ENCODE data around the gene ZNF462.
"Not testable (repeated sequence)": the region's sequence is repeated elsewhere in the genome, so short reads cannot be mapped to it uniquely, and the experiment has no call there.

ZNF462 gene

GRCh38 chr9:106862821-106863720 is at the start of gene ZNF462:
Gene ZNF462, plus strand, starts transcription at chr9:106863166. Its CDS starts 60,218 bp downstream, at chr9:106923384.
- peak; percentile 79 for DNase-seq (ENCODE audit: low spot score)

GRCh38 chr9:106816524-106816923 is 46.4 kb upstream of the ZNF462 start:
- DNase-seq (ENCODE audit: low spot score) = peak; percentile 16

DNA sequence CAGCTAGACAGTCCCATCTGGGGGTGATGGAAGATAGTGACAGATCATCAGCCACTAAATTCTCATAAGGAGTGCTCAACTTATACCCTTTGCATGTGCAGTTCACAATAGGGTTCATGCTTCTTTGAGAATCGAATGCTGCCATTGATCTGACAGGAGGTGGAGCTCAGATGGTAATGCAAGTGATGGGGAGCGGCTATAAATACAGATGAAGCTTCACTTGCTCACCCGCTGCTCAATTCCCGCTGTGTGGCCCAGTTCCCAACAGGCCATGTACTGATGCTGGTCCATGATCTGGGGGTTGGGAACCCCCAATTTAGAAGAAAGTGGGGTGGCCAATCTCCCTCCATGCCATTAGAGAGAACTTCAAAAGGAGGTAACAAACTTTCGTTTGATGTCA is 44.9 kb upstream of the ZNF462 start:
- no peak for DNase-seq (ENCODE audit: low spot score)

DNA sequence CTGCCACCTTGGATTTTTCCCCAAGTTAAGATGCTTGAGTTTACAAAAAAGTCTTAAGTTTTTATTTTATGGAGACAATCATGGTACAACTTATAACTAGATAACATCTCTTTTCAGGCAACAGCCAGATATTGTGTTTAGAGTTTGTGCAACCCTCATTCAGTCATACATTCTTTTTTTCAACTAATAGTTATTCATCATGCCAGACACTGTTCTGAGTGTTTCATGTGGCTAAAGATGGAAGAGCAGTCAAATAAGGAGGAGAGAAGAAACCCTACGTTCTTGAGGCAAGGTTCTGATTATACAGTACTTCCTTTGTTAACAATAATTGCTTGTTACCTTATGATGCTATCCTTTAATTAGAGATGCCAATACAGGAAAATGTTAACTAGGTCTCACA is 42.1 kb upstream of the ZNF462 start:
- no peak for DNase-seq (ENCODE audit: low spot score)

GRCh38 chr9:106828070-106828469 is 34.9 kb upstream of the ZNF462 start:
- DNase-seq (ENCODE audit: low spot score) = no peak

DNA sequence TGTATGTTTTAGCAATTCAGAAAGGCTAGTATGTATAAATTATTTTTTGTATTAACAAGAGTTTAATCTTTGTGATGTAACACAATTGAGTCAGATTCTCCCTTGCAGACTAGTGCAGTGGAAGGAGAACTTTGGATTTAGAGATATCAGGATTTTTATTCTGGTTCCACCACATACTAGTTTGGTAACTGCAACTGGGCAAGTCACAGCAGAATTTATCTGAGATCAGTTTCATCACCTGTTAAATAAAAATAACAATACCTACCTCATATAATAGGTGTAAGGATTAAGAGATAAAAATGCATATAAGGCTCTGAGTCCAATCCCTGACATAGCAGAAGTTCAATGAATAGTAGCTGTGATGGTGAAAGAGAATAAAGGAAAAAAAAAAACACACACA is 34.0 kb upstream of the ZNF462 start:
- no peak for DNase-seq (ENCODE audit: low spot score)

GRCh38 chr9:106829666-106830408 is 33.1 kb upstream of the ZNF462 start:
- no peak for DNase-seq (ENCODE audit: low spot score)

DNA sequence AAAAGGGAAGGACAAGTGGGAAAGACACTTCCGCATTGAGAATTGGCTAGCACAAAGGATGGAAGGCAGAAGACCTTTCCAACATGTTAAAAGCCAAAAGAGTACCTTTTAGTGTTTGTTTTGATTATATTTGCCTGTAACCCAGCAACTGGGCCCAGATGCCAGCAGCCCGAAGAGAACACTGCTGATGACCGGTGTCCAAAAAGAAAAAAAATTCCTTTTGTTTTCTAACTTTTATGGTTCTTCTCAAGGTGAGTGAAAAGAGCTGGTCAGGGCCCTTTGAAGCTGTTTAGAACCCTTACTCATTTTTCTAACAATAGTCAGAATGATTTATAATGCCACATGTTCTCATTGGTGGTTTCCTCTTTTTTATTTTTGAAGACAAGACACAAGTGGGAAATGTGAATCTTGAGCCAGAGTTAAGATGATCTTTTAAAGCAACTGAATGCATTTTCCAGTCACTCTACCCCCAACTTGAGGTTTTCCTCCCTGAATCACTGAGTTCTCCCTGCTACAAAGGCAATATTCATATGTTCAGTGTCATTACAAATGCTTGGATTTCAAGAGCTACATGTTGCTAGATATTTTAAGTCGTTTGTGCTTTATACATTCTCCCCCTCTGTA is 32.3 kb upstream of the ZNF462 start:
- DNase-seq (ENCODE audit: low spot score) = no peak

DNA sequence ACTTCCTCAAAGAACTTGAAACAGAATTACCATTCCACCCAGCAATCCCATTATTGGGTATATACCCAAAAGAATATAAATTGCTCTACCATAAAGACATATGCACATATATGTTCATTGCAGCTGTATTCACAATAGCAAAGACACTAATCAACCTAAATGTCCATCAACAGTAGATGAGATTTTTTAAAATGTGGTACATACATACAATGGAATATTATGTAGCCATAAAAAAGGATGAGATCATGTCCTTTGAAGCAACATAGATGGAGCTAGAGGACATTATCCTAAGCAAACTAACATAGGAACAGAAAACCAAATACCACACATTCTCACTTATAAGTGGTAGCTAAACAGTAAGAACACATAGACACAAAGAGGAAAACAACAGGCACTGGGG is 28.1 kb upstream of the ZNF462 start:
- DNase-seq (ENCODE audit: low spot score) = no peak

- DNase-seq (ENCODE audit: low spot score) = no peak
Observed at GRCh38 chr9:106835840-106836239, 27.1 kb upstream of the ZNF462 start.

DNA sequence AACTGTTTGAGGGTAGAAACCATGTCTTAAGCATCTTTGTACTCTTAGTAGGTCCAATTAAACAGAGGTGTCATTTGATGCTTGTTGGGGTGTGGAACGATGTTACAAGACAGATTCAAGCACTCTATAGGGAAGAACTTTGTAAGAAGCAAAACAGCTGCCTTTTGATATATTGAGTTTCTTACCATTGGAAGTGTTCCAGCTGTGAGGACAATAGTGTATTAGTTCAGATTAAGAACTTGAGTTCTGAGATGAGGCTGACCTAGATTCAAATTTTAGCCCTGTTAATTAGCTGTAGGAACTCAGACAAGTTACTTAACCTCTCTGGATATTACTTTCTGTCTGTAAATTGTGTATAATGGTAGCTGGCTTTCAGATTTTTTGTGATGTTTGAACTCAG is 19.6 kb upstream of the ZNF462 start:
- no peak for DNase-seq (ENCODE audit: low spot score)

DNA sequence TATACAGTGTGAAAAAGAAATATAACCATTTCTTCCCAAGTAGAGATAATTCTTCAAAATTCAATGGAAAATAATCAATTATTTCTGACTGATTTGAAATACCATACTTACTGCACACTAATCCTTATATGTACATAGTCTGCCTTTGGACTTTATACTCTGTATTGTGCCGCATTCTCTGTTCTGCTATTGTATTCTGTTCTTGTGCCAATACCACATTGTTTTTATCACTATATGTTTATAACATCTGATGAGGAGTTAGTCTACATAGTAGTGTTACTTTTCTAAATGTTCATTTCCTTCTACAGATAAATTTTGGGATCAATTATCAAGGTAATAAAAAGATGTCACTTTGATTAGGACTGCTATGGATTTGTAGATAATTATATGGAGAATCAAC is 16.7 kb upstream of the ZNF462 start:
- no peak for DNase-seq (ENCODE audit: low spot score)

GRCh38 chr9:106846857-106847256 is 16.1 kb upstream of the ZNF462 start:
- no peak for DNase-seq (ENCODE audit: low spot score)

- DNase-seq (ENCODE audit: low spot score) = not testable (repeated sequence)
Observed at GRCh38 chr9:106851640-106852039, 11.3 kb upstream of the ZNF462 start.

DNA sequence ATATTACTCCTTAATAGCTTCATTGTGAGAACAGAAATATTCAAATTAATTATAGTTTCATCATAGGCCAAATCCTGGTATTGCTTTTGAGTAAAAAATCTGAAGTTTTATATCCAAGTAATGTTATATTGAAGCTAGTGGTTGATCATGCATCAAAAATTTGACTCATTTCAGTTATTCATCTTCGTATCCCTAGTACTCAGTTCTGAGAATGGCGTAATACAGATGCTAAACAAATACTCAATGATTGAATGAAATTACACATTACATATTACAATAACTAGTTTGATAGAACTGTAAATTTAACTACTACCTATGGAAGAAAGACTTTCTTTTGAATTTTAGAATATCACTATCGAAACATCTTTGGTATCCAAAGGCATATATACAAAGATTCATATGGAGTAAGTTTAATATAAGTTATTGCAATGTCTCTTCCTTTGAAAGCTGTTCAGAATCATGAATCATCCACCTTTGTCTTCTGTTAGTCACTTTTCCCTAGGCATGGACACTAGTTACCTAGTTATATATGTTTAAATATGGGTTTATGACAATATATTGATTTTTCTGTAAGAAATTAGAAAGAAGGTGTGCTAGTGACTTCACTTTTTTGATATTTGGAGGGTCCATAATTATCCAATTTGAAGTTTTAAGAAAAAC is 5.0 kb upstream of the ZNF462 start:
- DNase-seq (ENCODE audit: low spot score) = no peak

- DNase-seq (ENCODE audit: low spot score) = no peak
Observed at GRCh38 chr9:106859957-106860720, 2.8 kb upstream of the ZNF462 start.

- DNase-seq (ENCODE audit: low spot score) = peak; percentile 38
Observed at GRCh38 chr9:106860721-106861639, 2.0 kb upstream of the ZNF462 start.

DNA sequence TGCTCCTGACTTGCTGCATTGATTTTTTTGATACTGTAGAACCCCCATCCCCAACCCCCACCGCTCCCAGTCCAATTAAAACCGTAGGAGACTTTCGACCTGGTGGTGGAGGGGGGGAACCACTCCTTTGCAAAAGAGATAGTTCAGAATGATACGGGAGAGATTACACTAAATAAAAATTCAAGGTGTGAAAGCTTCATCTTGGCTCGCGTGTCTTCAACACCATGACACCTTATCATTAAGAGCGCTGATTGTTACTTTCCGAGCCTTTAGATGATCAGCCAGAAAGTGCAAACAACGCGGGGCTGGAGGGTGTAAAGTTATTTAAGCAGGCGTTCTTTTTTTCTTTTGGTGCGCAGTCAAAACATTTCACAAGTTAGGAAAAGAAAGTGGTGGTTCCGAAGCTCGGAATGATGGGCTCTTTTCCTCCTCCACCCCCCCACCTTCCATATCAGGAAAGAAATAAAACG is 1.3 kb upstream of the ZNF462 start:
- DNase-seq (ENCODE audit: low spot score) = peak; percentile 22

- DNase-seq (ENCODE audit: low spot score) = peak; percentile 58
Observed at GRCh38 chr9:106862110-106862820, 701 bp upstream of the ZNF462 start.

Measured in globus pallidus (tissue), 1 donor.